ENCODE measurements around the gene FAM181A. TPM values are rescaled to one million over a fixed set of nuclear protein-coding genes. Genes with fewer than 3 reads are reported as not detected.

Gene FAM181A
- total RNA-seq, 1 donor from 2014 or later, result not detected

GRCh38 chr14:93880021-93880820 is 46.9 kb upstream of the FAM181A start:
- Mint-ChIP-seq H3K36me3 (ENCODE audit: low read depth, unreplicated experiment) (no peaks in the 10 kb centered on the region), H3K4me3 (ENCODE audit: unreplicated experiment) (no peak overlapping the region), H3K27me3 (ENCODE audit: unreplicated experiment) (no peaks in the 10 kb centered on the region), H3K4me1 (ENCODE audit: unreplicated experiment) (no peaks in the 10 kb centered on the region), H3K9me3 (ENCODE audit: unreplicated experiment) (no peaks in the 10 kb centered on the region), H3K27ac (ENCODE audit: unreplicated experiment) (no peak overlapping the region)
- TF ChIP-seq, protein P1, sequence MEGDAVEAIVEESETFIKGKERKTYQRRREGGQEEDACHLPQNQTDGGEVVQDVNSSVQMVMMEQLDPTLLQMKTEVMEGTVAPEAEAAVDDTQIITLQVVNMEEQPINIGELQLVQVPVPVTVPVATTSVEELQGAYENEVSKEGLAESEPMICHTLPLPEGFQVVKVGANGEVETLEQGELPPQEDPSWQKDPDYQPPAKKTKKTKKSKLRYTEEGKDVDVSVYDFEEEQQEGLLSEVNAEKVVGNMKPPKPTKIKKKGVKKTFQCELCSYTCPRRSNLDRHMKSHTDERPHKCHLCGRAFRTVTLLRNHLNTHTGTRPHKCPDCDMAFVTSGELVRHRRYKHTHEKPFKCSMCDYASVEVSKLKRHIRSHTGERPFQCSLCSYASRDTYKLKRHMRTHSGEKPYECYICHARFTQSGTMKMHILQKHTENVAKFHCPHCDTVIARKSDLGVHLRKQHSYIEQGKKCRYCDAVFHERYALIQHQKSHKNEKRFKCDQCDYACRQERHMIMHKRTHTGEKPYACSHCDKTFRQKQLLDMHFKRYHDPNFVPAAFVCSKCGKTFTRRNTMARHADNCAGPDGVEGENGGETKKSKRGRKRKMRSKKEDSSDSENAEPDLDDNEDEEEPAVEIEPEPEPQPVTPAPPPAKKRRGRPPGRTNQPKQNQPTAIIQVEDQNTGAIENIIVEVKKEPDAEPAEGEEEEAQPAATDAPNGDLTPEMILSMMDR (IDR thresholded peaks at IDR 0.05; ENCODE audit: unreplicated experiment), result no peak
- no peak for DNase-seq (ENCODE audit: low spot score)

DNA sequence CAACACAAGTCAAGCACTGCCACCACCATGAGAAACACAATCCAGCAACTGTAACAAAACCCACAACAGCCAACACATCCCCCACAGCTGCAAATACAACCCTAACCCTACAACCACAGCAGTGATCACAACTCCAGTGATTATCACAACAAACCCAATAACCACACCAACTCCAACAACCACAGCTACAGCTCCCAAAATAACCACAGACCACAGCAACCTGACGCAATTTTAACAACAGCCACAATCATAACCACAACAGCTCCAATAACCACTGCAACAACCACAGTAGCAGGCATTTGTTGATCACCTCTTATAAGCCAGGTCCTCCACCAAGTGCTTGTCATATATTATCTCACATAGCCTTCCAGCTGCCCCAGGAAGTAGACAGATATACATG is 42.2 kb upstream of the FAM181A start:
- Mint-ChIP-seq H3K36me3 (ENCODE audit: low read depth, unreplicated experiment) (no peaks in the 10 kb centered on the region), H3K4me1 (ENCODE audit: unreplicated experiment) (no peaks in the 10 kb centered on the region), H3K27me3 (ENCODE audit: unreplicated experiment) (peaks cover 3% of the 10 kb centered on the region), H3K9me3 (ENCODE audit: unreplicated experiment) (no peaks in the 10 kb centered on the region), H3K4me3 (ENCODE audit: unreplicated experiment) (no peak overlapping the region), H3K27ac (ENCODE audit: unreplicated experiment) (no peak overlapping the region)
- TF ChIP-seq, protein P1 (IDR thresholded peaks at IDR 0.05; ENCODE audit: unreplicated experiment), result no peak
- no peak for DNase-seq (ENCODE audit: low spot score)

GRCh38 chr14:93888995-93889394 is 38.1 kb upstream of the FAM181A start:
- DNase-seq (ENCODE audit: low spot score), result no peak
- Mint-ChIP-seq H3K4me3 (ENCODE audit: unreplicated experiment) (no peak overlapping the region), H3K27ac (ENCODE audit: unreplicated experiment) (no peak overlapping the region), H3K4me1 (ENCODE audit: unreplicated experiment) (no peaks in the 10 kb centered on the region), H3K27me3 (ENCODE audit: unreplicated experiment) (peaks cover 3% of the 10 kb centered on the region), H3K9me3 (ENCODE audit: unreplicated experiment) (no peaks in the 10 kb centered on the region), H3K36me3 (ENCODE audit: low read depth, unreplicated experiment) (no peaks in the 10 kb centered on the region)
- TF ChIP-seq, protein P1 (IDR thresholded peaks at IDR 0.05; ENCODE audit: unreplicated experiment), result no peak

DNA sequence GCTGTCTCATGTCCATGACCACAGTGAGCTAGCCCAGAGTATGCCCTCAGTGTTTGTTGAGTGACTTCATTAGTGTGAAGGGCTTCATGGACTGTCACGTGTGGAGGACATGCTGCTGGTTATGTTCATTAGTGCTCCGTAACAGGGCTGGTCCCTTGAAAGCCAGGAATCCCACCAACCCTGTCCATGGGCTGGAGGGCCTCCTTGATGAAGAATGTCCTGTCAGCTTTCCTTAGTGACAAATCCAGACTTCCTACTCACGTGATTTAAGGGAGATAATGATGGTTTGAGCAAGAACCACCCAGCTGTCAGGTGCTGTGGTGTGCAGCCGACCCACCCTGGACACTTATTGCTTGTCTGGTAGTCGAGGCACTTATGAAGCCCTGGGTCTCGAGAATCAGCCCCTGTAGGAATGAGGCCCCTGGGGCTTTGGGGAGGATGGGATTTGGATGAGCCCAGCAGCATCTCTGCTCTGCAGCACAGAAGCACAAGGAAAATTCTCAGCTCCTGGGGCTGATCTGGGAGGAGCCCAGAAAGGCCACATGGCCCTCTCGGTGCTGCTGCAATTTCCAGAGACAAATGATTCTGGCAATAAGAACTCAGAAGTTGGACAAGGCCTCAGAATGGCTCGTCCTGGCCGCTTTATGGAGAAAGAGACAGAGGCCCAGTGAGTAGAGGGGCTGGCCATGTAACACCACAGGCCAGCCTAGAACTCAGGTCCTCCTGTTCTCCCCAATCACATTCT is 37.2 kb upstream of the FAM181A start:
- no peaks in the 10 kb centered on the region for H3K4me1 Mint-ChIP-seq (ENCODE audit: unreplicated experiment)
- no peaks in the 10 kb centered on the region for H3K9me3 Mint-ChIP-seq (ENCODE audit: unreplicated experiment)
- TF ChIP-seq, protein P1 (IDR thresholded peaks at IDR 0.05; ENCODE audit: unreplicated experiment), result no peak
- peaks cover 3% of the 10 kb centered on the region for H3K27me3 Mint-ChIP-seq (ENCODE audit: unreplicated experiment)
- DNase-seq (ENCODE audit: low spot score), result no peak
- H3K4me3 Mint-ChIP-seq (ENCODE audit: unreplicated experiment), result no peak overlapping the region
- H3K36me3 Mint-ChIP-seq (ENCODE audit: low read depth, unreplicated experiment), result no peaks in the 10 kb centered on the region
- no peak overlapping the region for H3K27ac Mint-ChIP-seq (ENCODE audit: unreplicated experiment)

All from endothelial cell (in vitro differentiated cells).